Peyer's patch (tissue), 4 donors: ENCODE data around the gene COL9A3.

Experiments
- POLR2A ChIP-seq, 2 donors: fragments of 450-650 bp; IDR thresholded peaks; one replicate each; pipeline ENCODE4 v1.5.1; 2017; ENCODE audit warnings: antibody characterized with exemption in 2 of 2, mild to moderate bottlenecking in 2 of 2, moderate library complexity in 2 of 2
- TF ChIP-seq, protein P1 (sequence below), 6 experiments: fragments of 450-650 bp in 4 of 6; fragments of 200-600 bp in 2 of 6; sonication (generic) in 1 of 6; IDR thresholded peaks; one replicate each; pipeline ENCODE4 v1.5.1; 2017 to 2019; ENCODE audit warnings: antibody characterized with exemption in 6 of 6, mild to moderate bottlenecking in 3 of 6, moderate library complexity in 1 of 6

DNA sequence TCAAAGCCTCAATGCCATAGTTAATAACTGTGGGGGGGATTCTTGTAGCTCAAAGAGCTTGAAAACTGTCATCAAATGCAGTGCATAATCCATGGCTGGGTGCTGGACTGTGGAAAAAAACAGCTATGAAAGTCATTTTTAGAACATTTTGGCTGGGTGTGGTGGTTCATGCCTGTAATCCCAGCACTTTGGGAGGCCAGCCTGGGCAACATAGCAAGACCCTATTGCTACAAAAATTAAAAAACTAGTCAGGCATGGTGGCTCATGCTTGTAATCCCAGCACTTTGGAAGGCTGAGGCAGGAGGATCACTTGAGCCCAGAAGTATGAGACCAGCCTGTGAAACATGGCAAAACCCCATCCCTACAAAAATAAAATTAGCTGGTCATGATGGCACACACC, 32.6 kb downstream of the COL9A3 start:
- no peak for TF ChIP-seq POLR2A (IDR thresholded peaks at IDR 0.05)
- TF ChIP-seq, protein P1, sequence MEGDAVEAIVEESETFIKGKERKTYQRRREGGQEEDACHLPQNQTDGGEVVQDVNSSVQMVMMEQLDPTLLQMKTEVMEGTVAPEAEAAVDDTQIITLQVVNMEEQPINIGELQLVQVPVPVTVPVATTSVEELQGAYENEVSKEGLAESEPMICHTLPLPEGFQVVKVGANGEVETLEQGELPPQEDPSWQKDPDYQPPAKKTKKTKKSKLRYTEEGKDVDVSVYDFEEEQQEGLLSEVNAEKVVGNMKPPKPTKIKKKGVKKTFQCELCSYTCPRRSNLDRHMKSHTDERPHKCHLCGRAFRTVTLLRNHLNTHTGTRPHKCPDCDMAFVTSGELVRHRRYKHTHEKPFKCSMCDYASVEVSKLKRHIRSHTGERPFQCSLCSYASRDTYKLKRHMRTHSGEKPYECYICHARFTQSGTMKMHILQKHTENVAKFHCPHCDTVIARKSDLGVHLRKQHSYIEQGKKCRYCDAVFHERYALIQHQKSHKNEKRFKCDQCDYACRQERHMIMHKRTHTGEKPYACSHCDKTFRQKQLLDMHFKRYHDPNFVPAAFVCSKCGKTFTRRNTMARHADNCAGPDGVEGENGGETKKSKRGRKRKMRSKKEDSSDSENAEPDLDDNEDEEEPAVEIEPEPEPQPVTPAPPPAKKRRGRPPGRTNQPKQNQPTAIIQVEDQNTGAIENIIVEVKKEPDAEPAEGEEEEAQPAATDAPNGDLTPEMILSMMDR (IDR thresholded peaks at IDR 0.05), result no peak
